ENCODE results near the gene ANKRD63. TPM values are rescaled to one million over a fixed set of nuclear protein-coding genes. Genes with fewer than 3 reads are reported as not detected.

ANKRD63 gene, protein sequence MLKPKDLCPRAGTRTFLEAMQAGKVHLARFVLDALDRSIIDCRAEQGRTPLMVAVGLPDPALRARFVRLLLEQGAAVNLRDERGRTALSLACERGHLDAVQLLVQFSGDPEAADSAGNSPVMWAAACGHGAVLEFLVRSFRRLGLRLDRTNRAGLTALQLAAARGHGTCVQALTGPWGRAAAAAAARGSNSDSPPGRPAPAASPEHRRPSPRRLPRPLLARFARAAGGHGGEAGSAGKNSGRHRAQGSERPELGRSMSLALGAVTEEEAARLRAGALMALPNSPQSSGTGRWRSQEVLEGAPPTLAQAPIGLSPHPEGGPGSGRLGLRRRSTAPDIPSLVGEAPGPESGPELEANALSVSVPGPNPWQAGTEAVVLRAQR
- total RNA-seq (2014; rRNA removed) (1.2 and 1.4 TPM in 2 replicates), Bru-seq, nascent RNA (not detected), BruChase-seq, experiment 1, labeled RNA remaining after a 6-hour chase (not detected), BruChase-seq, experiment 2, labeled RNA remaining after a 2-hour chase (not detected)
- long read RNA-seq = 0 reads

DNA sequence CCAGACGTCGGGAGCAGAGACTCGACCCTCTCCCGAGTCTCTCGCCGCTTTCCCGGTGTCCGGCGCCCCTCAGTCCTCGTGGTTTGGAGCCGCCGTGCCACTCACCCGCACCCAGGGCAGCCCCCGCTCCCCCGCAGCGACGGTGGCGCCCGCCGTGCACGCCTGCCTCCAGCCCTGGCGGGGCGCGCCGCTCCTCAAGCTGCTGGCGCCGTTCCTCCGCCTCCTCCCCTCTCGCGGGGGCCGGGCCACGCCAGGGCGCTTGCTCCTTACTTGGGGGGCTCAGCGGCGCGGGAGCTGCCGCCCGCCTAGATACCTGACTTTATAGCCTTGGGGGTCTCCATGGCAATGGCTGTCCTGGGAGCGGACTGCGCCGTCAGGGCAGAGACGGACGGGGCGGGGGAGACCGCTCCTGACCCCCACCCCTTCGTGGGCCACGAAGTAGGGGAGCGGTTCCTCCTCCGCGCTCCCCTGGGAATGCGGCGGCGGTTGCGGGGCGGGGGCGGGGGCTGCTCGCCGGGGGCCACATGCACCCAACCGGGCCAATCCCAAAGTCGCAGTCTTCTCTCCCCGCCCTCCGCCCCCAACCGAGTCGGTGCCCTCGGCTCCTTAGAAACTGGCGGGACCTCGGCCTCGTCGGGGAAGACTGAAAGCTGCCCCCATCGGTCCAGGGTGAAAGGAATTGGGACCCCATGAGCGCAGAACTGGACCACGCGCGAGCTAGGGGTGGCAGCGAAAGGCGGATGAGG is at the start of gene ANKRD63:
ANKRD63 (minus strand) TSS at position 196 of the 746 bp plus-strand sequence. CDS start 478 bp downstream, outside the sequence.
- Histone ChIP-seq H3K4me2 (ENCODE audit: low read length) (peak within 1 kb of the TSS; percentile 98), H3K9ac (ENCODE audit: low read length) (no peak within 1 kb of the TSS), H3K27me3 (ENCODE audit: low read length) (no peaks in the 10 kb centered on the region), H3K27ac (ENCODE audit: low read length) (no peak within 1 kb of the TSS), H2AFZ (ENCODE audit: low read length) (peak within 1 kb of the TSS; percentile 96), H3K36me3 (ENCODE audit: low read depth, low read length) (no peaks in the 10 kb centered on the region), H3F3A (ENCODE audit: low read length, unreplicated experiment) (no peaks in the 10 kb centered on the region), H3K79me2 (ENCODE audit: low read length) (no peaks in the 10 kb centered on the region), H4K20me1 (ENCODE audit: low read length) (no peaks in the 10 kb centered on the region), H3K4me3 (ENCODE audit: low read length) (peak within 1 kb of the TSS; percentile 83), H3K9me2 (replicated peaks; ENCODE audit: low read length) (no peaks in the 10 kb centered on the region), H3K4me1 (ENCODE audit: insufficient read depth, low read length) (no peaks in the 10 kb centered on the region), H3K9me3 (ENCODE audit: low read length) (no peaks in the 10 kb centered on the region)
- no peak for TF ChIP-seq EZH2phosphoT487 (IDR thresholded peaks at IDR 0.05; ENCODE audit: borderline replicate concordance, low read length)
- TF ChIP-seq EZH2 (IDR thresholded peaks at IDR 0.05; ENCODE audit: low read length, unreplicated experiment) = no peak
- TF ChIP-seq, protein P1, sequence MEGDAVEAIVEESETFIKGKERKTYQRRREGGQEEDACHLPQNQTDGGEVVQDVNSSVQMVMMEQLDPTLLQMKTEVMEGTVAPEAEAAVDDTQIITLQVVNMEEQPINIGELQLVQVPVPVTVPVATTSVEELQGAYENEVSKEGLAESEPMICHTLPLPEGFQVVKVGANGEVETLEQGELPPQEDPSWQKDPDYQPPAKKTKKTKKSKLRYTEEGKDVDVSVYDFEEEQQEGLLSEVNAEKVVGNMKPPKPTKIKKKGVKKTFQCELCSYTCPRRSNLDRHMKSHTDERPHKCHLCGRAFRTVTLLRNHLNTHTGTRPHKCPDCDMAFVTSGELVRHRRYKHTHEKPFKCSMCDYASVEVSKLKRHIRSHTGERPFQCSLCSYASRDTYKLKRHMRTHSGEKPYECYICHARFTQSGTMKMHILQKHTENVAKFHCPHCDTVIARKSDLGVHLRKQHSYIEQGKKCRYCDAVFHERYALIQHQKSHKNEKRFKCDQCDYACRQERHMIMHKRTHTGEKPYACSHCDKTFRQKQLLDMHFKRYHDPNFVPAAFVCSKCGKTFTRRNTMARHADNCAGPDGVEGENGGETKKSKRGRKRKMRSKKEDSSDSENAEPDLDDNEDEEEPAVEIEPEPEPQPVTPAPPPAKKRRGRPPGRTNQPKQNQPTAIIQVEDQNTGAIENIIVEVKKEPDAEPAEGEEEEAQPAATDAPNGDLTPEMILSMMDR (conservative IDR thresholded peaks at IDR 0.05; ENCODE audit: low read depth, low read length) = no peak
- ATAC-seq = peak; percentile 21
- intact Hi-C loops (cut with micrococcal nuclease) = no loop called here
- POLR2A ChIA-PET (ENCODE audit: unreplicated experiment) = no interaction called here
- BruUV-seq (replicated peaks) = no TSS peak
- peak; percentile 20 for DNase-seq
- CTCF ChIA-PET = no interaction called here

DNA sequence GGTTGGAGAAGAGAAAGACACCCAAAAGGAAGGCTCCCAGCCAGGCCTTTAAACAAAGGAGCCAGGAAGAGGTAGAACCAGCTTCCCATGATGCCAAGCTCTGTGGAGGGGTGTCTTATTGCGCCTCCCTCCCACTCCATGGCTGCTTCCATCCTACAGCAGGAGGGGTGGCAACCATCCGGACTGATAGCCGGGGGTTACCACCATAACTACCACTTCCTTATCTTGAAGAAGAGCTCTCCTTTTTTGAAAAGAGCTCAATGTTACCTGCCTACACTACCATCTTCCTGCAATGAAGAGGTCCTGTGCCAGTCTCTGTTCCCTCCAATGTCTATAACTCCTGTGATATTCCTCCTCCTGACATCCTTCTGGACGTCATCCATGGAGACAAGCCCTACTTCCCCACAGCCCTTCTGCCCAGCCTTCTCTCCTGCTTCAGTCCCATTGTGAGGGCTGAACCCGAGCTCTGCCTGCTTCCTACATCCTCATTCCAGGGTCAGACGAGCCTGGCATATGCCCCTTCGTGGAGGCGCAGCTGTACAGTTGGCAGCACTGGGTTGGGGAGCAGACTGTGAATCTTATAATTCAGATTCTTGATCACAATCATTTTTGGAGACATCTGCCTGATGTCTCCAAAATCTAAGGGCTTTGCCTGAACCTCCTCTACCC is 49.4 kb upstream of the ANKRD63 start:
- Histone ChIP-seq H3K9me2 (replicated peaks; ENCODE audit: low read length) (no peaks in the 10 kb centered on the region), H3K4me1 (ENCODE audit: insufficient read depth, low read length) (peaks cover 9% of the 10 kb centered on the region), H3K4me2 (ENCODE audit: low read length) (no peak overlapping the region), H3K4me3 (ENCODE audit: low read length) (no peak overlapping the region), H3K9ac (ENCODE audit: low read length) (no peak overlapping the region), H3F3A (ENCODE audit: low read length, unreplicated experiment) (peaks cover 21% of the 10 kb centered on the region), H3K27ac (ENCODE audit: low read length) (no peak overlapping the region), H3K36me3 (ENCODE audit: low read depth, low read length) (peaks cover 37% of the 10 kb centered on the region), H4K20me1 (ENCODE audit: low read length) (no peaks in the 10 kb centered on the region), H3K9me3 (ENCODE audit: low read length) (no peaks in the 10 kb centered on the region), H3K79me2 (ENCODE audit: low read length) (peaks cover 18% of the 10 kb centered on the region), H3K27me3 (ENCODE audit: low read length) (no peaks in the 10 kb centered on the region), H2AFZ (ENCODE audit: low read length) (no peak overlapping the region)
- intact Hi-C loops (cut with micrococcal nuclease) = no loop called here
- CTCF ChIA-PET = no interaction called here
- TF ChIP-seq, protein P1 (conservative IDR thresholded peaks at IDR 0.05; ENCODE audit: low read depth, low read length) = no peak
- no peak for TF ChIP-seq EZH2 (IDR thresholded peaks at IDR 0.05; ENCODE audit: low read length, unreplicated experiment)
- TF ChIP-seq EZH2phosphoT487 (IDR thresholded peaks at IDR 0.05; ENCODE audit: borderline replicate concordance, low read length) = no peak
- ATAC-seq (peak; percentile 2; the same call in 1 of the 2 replicates), DNase-seq (no peak)
- POLR2A ChIA-PET (ENCODE audit: unreplicated experiment) = no interaction called here
- BruUV-seq (replicated peaks) = TSS peak; percentile 5
